Muscle of leg (tissue), 11 donors: ENCODE data around the gene ZMAT3. TPM values are rescaled to one million over a fixed set of nuclear protein-coding genes. Genes with fewer than 3 reads are reported as not detected.

ENCODE experiments used
- DNase-seq: peaks from one replicate; pipeline ENCODE4 v3.0.0; 2013
- H3K27ac ChIP-seq: one replicate; pipeline ENCODE4 v1.5.1; 2013; ENCODE audit warnings: mild to moderate bottlenecking, low read length, control low read depth
- H3K27me3 ChIP-seq: one replicate; pipeline ENCODE4 v1.6.1; 2013; ENCODE audit warnings: low read length; ENCODE audit not compliant: control insufficient read depth, insufficient read depth
- H3K36me3 ChIP-seq: one replicate; pipeline ENCODE4 v1.6.1; 2013; ENCODE audit warnings: low read length; ENCODE audit not compliant: control insufficient read depth, insufficient read depth
- H3K4me1 ChIP-seq: one replicate; pipeline ENCODE4 v1.6.1; 2013; ENCODE audit warnings: low read length; ENCODE audit not compliant: control insufficient read depth, insufficient read depth
- H3K4me3 ChIP-seq: one replicate; pipeline ENCODE4 v1.5.1; 2013; ENCODE audit warnings: low read length, control low read depth
- H3K9me3 ChIP-seq: replicated peaks from 2 replicates; pipeline ENCODE4 v1.6.1; 2013; ENCODE audit warnings: low read depth, low read length; ENCODE audit not compliant: control insufficient read depth
- WGBS: methylation state at CpG from one replicate; pipeline ENCODE4 v1.1.5; 2013; ENCODE audit warnings: missing lambda C conversion rate; ENCODE audit not compliant: insufficient coverage; 5-methylcytosine and 5-hydroxymethylcytosine counted together
- polyA plus RNA-seq, 8 donors: library from polyadenylated mRNA; unstranded; fragments of 120-200 nt; gene quantifications; one replicate each; pipeline versions ENCODE4 v1.2.1 to v1.2.3, GENCODE V29; 2013; ENCODE audit warnings: inconsistent platforms in 1 of 8, low replicate concordance in 1 of 8; ENCODE audit not compliant: insufficient read length in 8 of 8, insufficient read depth in 1 of 8
- total RNA-seq: library from RNA; stranded (reverse); fragments of 120-200 nt; gene quantifications from one replicate; pipeline ENCODE4 v1.2.4, GENCODE V29; 2013

ZMAT3 gene
- total and polyA plus RNA-seq, 9 donors: 3.0 to 7.3 (median 5.8) TPM

GRCh38 chr3:179028408-179028807, 43.2 kb downstream of the ZMAT3 start:
- no CpG with 5 or more reads among the region's 1 CpG for WGBS
- no peaks in the 10 kb centered on the region for H3K9me3 ChIP-seq

DNA sequence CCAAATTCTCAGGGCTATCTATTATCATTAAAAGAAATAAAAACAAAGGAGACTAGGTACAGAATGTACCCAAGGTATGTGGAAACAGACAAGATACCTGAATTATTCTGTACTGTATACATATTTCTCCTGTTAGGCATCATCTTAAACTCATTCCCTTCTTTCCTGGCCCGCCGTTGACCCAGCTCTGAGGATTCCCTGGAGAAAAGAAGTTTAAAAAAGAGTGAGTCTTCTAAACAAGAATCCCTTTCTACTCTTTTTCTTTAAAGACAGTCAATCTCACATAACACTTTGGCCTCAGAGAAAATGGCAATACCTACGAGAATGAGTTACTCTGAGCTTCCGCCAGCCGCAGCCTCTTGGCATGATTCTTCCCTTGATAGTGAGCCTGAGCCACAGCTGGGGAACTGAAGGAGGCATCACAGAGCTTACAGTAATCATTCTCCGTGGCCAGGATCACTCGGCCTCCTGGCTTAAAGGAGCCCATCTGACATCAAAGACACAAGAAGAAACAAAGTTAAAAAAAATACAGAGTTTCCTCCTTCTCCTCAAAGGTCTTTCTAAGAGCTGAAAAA, 44.2 kb downstream of the ZMAT3 start:
- H3K27me3 ChIP-seq: no peaks in the 10 kb centered on the region
- no peaks in the 10 kb centered on the region for H3K36me3 ChIP-seq
- peaks cover 4% of the 10 kb centered on the region for H3K4me1 ChIP-seq
- peak; percentile 45 for DNase-seq
- 16% methylated on average over 5 of the region's 7 CpGs for WGBS
- H3K4me3 ChIP-seq: no peak overlapping the region
- H3K27ac ChIP-seq: no peak overlapping the region
- no peaks in the 10 kb centered on the region for H3K9me3 ChIP-seq

More at GRCh38 chr3:179028408-179028807, 43.2 kb downstream of the ZMAT3 start:
- Histone ChIP-seq H3K27me3 (no peaks in the 10 kb centered on the region), H3K4me1 (peaks cover 4% of the 10 kb centered on the region), H3K36me3 (no peaks in the 10 kb centered on the region), H3K4me3 (no peak overlapping the region), H3K27ac (no peak overlapping the region)
- DNase-seq: peak; percentile 25

DNA sequence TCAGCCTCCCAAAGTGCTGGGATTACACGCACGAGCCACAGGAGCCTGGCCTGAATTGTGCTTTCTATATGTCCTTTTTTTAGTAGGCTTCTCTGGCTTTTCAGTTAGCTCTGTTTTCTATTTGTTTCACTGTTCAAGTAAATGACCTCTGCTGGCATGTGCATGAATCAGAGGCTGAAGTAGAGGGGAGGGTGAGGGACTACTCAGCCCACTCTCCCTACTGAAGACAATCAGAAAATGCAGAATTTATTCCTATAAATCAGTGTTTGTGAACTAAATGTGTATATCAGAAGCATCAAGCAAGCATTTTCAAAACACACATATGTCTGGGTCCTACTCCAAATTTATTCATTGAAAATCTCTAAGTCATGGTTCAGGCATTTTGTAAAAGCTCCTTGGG, 45.0 kb downstream of the ZMAT3 start:
- H3K4me3 ChIP-seq: no peak overlapping the region
- no peak overlapping the region for H3K27ac ChIP-seq
- H3K36me3 ChIP-seq: no peaks in the 10 kb centered on the region
- H3K4me1 ChIP-seq: peaks cover 4% of the 10 kb centered on the region
- no peaks in the 10 kb centered on the region for H3K27me3 ChIP-seq
- WGBS: no CpG with 5 or more reads among the region's 2 CpGs
- DNase-seq: peak; percentile 31
- no peaks in the 10 kb centered on the region for H3K9me3 ChIP-seq

GRCh38 chr3:179021119-179021903, 50.3 kb downstream of the ZMAT3 start:
- H3K36me3 ChIP-seq: no peaks in the 10 kb centered on the region
- WGBS: no CpG with 5 or more reads among the region's 4 CpGs
- no peak overlapping the region for H3K27ac ChIP-seq

GRCh38 chr3:179020112-179020511, 51.5 kb downstream of the ZMAT3 start:
- Histone ChIP-seq H3K4me1 (no peaks in the 10 kb centered on the region), H3K27me3 (no peaks in the 10 kb centered on the region), H3K27ac (peak overlapping the region; percentile 23), H3K4me3 (no peak overlapping the region), H3K36me3 (no peaks in the 10 kb centered on the region), H3K9me3 (no peaks in the 10 kb centered on the region)
- peak; percentile 74 for DNase-seq
- WGBS: no CpG with 5 or more reads among the region's 4 CpGs

More at GRCh38 chr3:179021119-179021903, 50.3 kb downstream of the ZMAT3 start:
- Histone ChIP-seq H3K4me3 (no peak overlapping the region), H3K9me3 (no peaks in the 10 kb centered on the region), H3K4me1 (no peaks in the 10 kb centered on the region), H3K27me3 (no peaks in the 10 kb centered on the region)
- no peak for DNase-seq

GRCh38 chr3:179018808-179019207, 52.8 kb downstream of the ZMAT3 start:
- no peaks in the 10 kb centered on the region for H3K9me3 ChIP-seq
- H3K27me3 ChIP-seq: no peaks in the 10 kb centered on the region
- no CpG with 5 or more reads among the region's 1 CpG for WGBS
- H3K36me3 ChIP-seq: no peaks in the 10 kb centered on the region
- no peaks in the 10 kb centered on the region for H3K4me1 ChIP-seq
- H3K27ac ChIP-seq: no peak overlapping the region
- no peak for DNase-seq
- no peak overlapping the region for H3K4me3 ChIP-seq

- Histone ChIP-seq H3K27ac (no peak overlapping the region), H3K36me3 (no peaks in the 10 kb centered on the region), H3K9me3 (no peaks in the 10 kb centered on the region), H3K27me3 (no peaks in the 10 kb centered on the region), H3K4me3 (no peak overlapping the region), H3K4me1 (no peaks in the 10 kb centered on the region)
- 100% methylated on average over 1 of the region's 9 CpGs for WGBS
- DNase-seq: no peak
Observed at GRCh38 chr3:179016979-179017670, 54.5 kb downstream of the ZMAT3 start.

DNA sequence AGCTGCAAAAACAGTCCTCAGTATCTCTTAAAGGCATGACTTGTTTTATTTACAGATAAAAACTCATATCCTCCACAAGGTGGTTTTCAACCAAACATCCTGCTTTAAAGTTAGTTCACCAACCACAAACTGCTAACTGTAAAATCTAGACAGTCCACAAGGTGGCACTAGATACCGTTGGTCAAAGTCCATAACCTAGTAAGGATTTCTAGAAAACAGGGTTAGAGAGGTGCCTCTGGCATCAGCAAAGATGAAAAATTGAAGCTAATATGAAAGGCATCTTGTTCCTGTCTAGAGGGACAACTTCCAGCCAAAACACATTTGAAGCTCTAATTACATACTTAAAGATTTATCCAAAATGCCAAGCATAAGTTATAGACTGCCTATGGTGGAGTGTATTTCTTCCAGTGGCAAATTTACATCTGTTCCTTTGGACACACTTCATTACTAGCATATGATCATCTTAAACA, 56.0 kb downstream of the ZMAT3 start:
- no peaks in the 10 kb centered on the region for H3K4me1 ChIP-seq
- H3K27ac ChIP-seq: no peak overlapping the region
- WGBS: 0% methylated on average over 1 of the region's 1 CpG
- no peaks in the 10 kb centered on the region for H3K27me3 ChIP-seq
- H3K36me3 ChIP-seq: no peaks in the 10 kb centered on the region
- H3K4me3 ChIP-seq: no peak overlapping the region
- DNase-seq: peak; percentile 87
- no peaks in the 10 kb centered on the region for H3K9me3 ChIP-seq

GRCh38 chr3:179005706-179006105, 65.9 kb downstream of the ZMAT3 start:
- no peaks in the 10 kb centered on the region for H3K36me3 ChIP-seq
- no peaks in the 10 kb centered on the region for H3K9me3 ChIP-seq
- H3K27me3 ChIP-seq: no peaks in the 10 kb centered on the region
- no peaks in the 10 kb centered on the region for H3K4me1 ChIP-seq
- WGBS: no CpG with 5 or more reads among the region's 2 CpGs
- no peak overlapping the region for H3K27ac ChIP-seq
- DNase-seq: no peak
- H3K4me3 ChIP-seq: no peak overlapping the region

DNA sequence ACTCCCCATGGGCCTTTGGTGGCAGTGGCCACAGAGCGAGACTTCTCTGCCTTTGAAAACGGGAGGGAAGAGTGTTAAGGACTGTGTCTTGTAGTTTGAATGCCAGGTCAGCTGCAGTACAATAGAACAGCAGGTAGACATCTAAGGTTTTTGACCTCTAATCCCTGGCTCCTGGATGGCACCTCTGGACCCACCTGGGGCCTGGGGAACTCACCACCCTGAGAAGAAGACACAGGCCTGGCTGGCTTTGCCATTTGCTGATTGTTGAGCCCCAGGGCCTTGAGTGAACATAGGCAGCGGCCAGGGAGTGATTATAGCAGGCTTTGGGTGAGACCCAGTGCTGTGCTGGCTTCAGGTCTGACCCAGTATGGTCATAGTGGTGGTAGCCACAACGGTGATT, 66.4 kb downstream of the ZMAT3 start:
- DNase-seq: no peak
- Histone ChIP-seq H3K27ac (no peak overlapping the region), H3K36me3 (no peaks in the 10 kb centered on the region), H3K4me1 (no peaks in the 10 kb centered on the region), H3K4me3 (no peak overlapping the region), H3K9me3 (no peaks in the 10 kb centered on the region), H3K27me3 (no peaks in the 10 kb centered on the region)
- 100% methylated on average over 2 of the region's 4 CpGs for WGBS
